Large intestine (tissue), 3 donors: ENCODE results near the gene SIPA1L3. TPM values are rescaled to one million over a fixed set of nuclear protein-coding genes. Genes with fewer than 3 reads are reported as not detected.
A peak's percentile ranks its signal among the peaks of the same experiment; 100 is the strongest.

ENCODE experiments used
- DNase-seq, 2 donors: peaks; one replicate each; pipeline versions ENCODE4 v3.0.0 to v3.0.0-alpha.2; 2013
- H3K27ac ChIP-seq: one replicate; pipeline ENCODE4 v1.5.1; 2013; ENCODE audit warnings: low read length
- H3K27me3 ChIP-seq: 2 replicates; pipeline ENCODE4 v1.6.1; 2013; ENCODE audit warnings: low read length; ENCODE audit not compliant: control insufficient read depth, insufficient read depth
- H3K36me3 ChIP-seq: 2 replicates; pipeline ENCODE4 v1.6.1; 2013; ENCODE audit warnings: low read length; ENCODE audit not compliant: control insufficient read depth, insufficient read depth
- H3K4me1 ChIP-seq: one replicate; pipeline ENCODE4 v1.6.1; 2013; ENCODE audit warnings: low read length; ENCODE audit not compliant: control insufficient read depth, insufficient read depth
- H3K4me3 ChIP-seq: one replicate; pipeline ENCODE4 v1.5.1; 2013; ENCODE audit warnings: low read length
- H3K9me3 ChIP-seq: one replicate; pipeline ENCODE4 v1.6.1; 2013; ENCODE audit warnings: mild to moderate bottlenecking, low read depth, low read length, moderate library complexity; ENCODE audit not compliant: control insufficient read depth
- WGBS: methylation state at CpG from one replicate; pipeline ENCODE4 v1.1.5; 2013; ENCODE audit warnings: low lambda C conversion rate; ENCODE audit not compliant: insufficient coverage; 5-methylcytosine and 5-hydroxymethylcytosine counted together
- polyA plus RNA-seq: library from polyadenylated mRNA; unstranded; fragments of 120-200 nt; gene quantifications from one replicate; pipeline ENCODE4 v1.2.1, GENCODE V29; 2013

Gene SIPA1L3
- polyA plus RNA-seq, 1 donor, result 70.0 TPM

- H3K36me3 ChIP-seq, result peaks cover 5% of the 10 kb centered on the region
- H3K27ac ChIP-seq, result peak overlapping the region; percentile 88
- no peaks in the 10 kb centered on the region for H3K27me3 ChIP-seq
- H3K4me1 ChIP-seq, result peaks cover 69% of the 10 kb centered on the region
- no peaks in the 10 kb centered on the region for H3K9me3 ChIP-seq
- H3K4me3 ChIP-seq, result no peak overlapping the region
- peak; percentile 79 to 90 for DNase-seq
- no CpG with 5 or more reads among the region's 12 CpGs for WGBS
These were observed 34.9 kb downstream of the SIPA1L3 start for GRCh38 chr19:37941782-37942515.

DNA sequence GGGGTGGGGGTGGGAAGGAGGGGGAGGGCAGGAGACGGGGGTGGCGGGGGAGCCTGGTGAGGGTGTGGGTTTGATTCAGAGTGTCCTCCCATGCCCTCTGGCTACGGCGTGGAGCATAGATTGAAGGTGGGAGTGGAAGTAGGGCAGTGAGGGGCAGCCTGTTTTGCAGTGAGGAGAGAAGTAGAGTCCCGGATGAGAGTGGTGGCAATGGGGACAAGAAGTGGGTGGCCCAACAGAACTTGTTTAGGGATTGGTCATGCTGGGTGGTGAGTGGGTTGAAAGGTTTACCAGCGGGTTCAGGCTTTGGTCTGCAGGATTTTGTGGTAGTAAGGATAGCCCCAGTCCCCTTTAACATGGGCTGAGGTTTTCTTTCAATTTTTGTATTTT is 35.5 kb downstream of the SIPA1L3 start:
- no peak overlapping the region for H3K4me3 ChIP-seq
- peaks cover 64% of the 10 kb centered on the region for H3K4me1 ChIP-seq
- WGBS, result 20% methylated on average over 1 of the region's 6 CpGs
- peak overlapping the region; percentile 88 for H3K27ac ChIP-seq
- H3K27me3 ChIP-seq, result no peaks in the 10 kb centered on the region
- no peaks in the 10 kb centered on the region for H3K9me3 ChIP-seq
- DNase-seq, result no peak
- peaks cover 5% of the 10 kb centered on the region for H3K36me3 ChIP-seq

GRCh38 chr19:37943480-37943879 is 36.5 kb downstream of the SIPA1L3 start:
- H3K4me3 ChIP-seq, result no peak overlapping the region
- no CpG with 5 or more reads among the region's 5 CpGs for WGBS
- peaks cover 5% of the 10 kb centered on the region for H3K36me3 ChIP-seq
- DNase-seq, result peak; percentile 96 to 99
- peak overlapping the region; percentile 88 for H3K27ac ChIP-seq
- peaks cover 62% of the 10 kb centered on the region for H3K4me1 ChIP-seq
- H3K9me3 ChIP-seq, result no peaks in the 10 kb centered on the region
- no peaks in the 10 kb centered on the region for H3K27me3 ChIP-seq

DNA sequence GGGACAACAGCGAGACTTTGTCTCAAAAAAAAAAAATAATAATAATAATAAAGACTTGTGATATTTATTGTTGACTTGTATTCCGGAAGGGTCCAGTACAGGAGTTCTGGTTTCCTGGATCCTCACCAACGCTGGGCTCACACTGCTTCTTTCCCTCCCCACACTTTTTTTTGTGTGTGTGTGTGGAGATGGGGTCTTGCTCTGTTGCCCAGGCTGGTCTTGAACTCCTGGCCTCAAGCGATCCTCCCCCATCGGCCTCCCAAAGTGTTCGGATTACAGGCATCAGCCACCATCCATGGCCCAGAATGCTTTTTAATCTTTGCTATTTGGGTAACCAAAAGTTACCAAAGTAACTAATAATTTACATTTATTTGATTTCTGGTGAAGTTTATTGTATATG is 39.1 kb downstream of the SIPA1L3 start:
- no peak for DNase-seq

DNA sequence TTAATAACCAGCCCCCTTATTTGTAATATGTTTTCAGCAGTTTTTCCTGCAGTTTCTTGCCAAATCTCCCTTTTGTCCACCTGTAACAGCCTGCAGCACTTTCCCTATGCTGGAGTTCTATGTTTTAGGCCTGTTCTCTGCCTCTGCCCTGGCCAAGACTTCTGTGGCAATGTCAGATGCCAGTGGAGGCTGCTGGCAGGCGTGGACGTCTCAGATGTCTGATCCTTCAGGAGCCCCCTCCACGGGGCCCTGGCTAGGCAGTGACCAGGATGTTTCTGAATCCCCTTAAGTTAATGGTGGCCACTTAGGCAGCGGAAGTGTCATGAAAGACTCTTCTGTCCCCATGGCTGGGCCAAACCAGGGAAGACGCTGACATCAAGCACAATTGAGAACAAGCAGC is 40.8 kb downstream of the SIPA1L3 start:
- WGBS, result no CpG with 5 or more reads among the region's 5 CpGs
- Histone ChIP-seq H3K4me1 (peaks cover 24% of the 10 kb centered on the region), H3K27ac (no peak overlapping the region)

More for the DNA sequence above, 39.1 kb downstream of the SIPA1L3 start:
- H3K4me1 ChIP-seq, result peaks cover 39% of the 10 kb centered on the region
- H3K36me3 ChIP-seq, result peaks cover 5% of the 10 kb centered on the region
- peak overlapping the region; percentile 88 for H3K27ac ChIP-seq
- no peaks in the 10 kb centered on the region for H3K9me3 ChIP-seq
- no peaks in the 10 kb centered on the region for H3K27me3 ChIP-seq
- WGBS, result no CpG with 5 or more reads among the region's 6 CpGs
- no peak overlapping the region for H3K4me3 ChIP-seq

GRCh38 chr19:37948362-37948761 is 41.4 kb downstream of the SIPA1L3 start:
- WGBS, result no CpG with 5 or more reads among the region's 6 CpGs
- no peak for DNase-seq
- peaks cover 23% of the 10 kb centered on the region for H3K4me1 ChIP-seq

More for the DNA sequence above, 40.8 kb downstream of the SIPA1L3 start:
- Histone ChIP-seq H3K27me3 (no peaks in the 10 kb centered on the region), H3K9me3 (no peaks in the 10 kb centered on the region), H3K36me3 (peaks cover 5% of the 10 kb centered on the region), H3K4me3 (no peak overlapping the region)
- no peak for DNase-seq

DNA sequence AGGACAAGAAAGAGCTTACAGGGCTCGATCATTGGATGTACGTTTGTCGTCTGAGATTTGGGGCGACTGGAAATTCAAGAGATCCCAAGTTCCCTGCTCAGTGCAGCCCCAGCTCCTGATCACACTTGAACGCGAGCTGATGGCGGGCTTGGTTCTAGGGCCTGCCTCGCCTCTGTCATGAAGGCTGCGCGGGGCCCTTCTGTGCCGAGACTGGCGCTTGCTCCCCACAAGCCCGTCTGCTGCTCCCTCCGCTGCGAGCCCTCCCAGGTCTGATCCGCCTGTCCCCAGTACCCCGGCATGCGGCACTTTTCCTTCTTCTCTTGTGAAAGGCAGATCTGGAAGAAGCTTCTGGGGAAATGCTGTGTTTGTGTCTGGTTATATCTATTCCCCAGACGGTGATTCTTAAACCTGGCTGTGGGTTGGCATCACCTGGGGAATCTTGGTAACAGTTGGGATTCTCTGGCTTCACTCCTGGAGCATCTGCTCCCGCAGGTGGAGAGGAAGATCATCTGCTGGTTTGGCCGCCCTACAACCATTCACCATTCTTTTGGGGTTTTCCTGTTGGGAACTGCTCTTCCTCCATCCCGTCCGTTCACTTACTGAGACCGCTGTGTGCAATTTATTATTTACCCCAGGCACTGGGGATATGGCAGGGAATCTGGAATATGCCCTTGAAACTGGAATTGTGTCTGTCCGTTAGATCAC is 43.6 kb downstream of the SIPA1L3 start:
- no peak for DNase-seq

More at GRCh38 chr19:37948362-37948761, 41.4 kb downstream of the SIPA1L3 start:
- Histone ChIP-seq H3K36me3 (peaks cover 5% of the 10 kb centered on the region), H3K27ac (no peak overlapping the region), H3K9me3 (no peaks in the 10 kb centered on the region), H3K27me3 (no peaks in the 10 kb centered on the region), H3K4me3 (no peak overlapping the region)

GRCh38 chr19:37951816-37952210 is 44.8 kb downstream of the SIPA1L3 start:
- no peaks in the 10 kb centered on the region for H3K9me3 ChIP-seq
- WGBS, result no CpG with 5 or more reads among the region's 4 CpGs
- H3K4me1 ChIP-seq, result peaks cover 18% of the 10 kb centered on the region
- H3K27me3 ChIP-seq, result no peaks in the 10 kb centered on the region
- DNase-seq, result peak in 1 of 2 donors; percentile 40
- H3K4me3 ChIP-seq, result no peak overlapping the region
- H3K36me3 ChIP-seq, result peaks cover 5% of the 10 kb centered on the region
- no peak overlapping the region for H3K27ac ChIP-seq

More for the DNA sequence above, 43.6 kb downstream of the SIPA1L3 start:
- H3K36me3 ChIP-seq, result peaks cover 5% of the 10 kb centered on the region
- H3K27me3 ChIP-seq, result no peaks in the 10 kb centered on the region
- H3K27ac ChIP-seq, result no peak overlapping the region
- H3K4me3 ChIP-seq, result no peak overlapping the region
- H3K9me3 ChIP-seq, result no peaks in the 10 kb centered on the region
- peaks cover 18% of the 10 kb centered on the region for H3K4me1 ChIP-seq
- no CpG with 5 or more reads among the region's 25 CpGs for WGBS

DNA sequence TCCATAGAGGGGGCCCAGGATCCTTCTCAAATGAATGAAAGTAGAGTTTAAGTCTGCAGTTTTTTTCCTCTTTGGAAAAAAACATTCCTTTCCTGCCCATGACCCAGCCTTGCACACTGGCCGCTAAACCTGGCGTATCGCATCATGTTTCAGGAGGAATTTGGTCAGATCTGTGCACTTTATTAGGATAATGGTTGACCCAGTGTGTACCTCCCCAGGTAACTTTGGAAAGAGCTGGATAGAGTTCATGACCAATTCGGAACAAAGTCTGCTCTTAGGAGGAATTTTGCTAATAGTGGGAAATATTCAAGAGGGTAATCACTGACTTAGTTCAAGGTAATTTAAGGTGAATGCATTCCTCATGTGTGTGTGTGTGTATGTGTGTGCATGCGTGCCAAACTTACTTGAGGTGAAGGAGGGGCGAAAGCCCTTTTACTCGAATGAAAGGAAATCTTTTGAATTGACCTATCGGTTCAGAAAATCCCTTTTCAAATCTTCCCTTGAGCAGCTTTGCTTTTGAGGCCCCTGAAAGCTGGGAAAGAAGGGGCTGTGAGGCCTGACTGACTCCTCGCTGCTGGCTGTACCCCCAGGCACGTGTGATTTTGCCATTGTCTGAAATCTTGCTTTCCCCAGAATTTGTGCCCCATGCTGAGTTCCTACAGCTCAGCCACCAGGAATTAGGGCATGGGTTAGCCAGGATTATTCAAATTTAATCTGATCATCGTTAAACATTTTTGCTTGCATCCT is 46.3 kb downstream of the SIPA1L3 start:
- H3K9me3 ChIP-seq, result no peaks in the 10 kb centered on the region
- peaks cover 5% of the 10 kb centered on the region for H3K36me3 ChIP-seq
- H3K4me3 ChIP-seq, result no peak overlapping the region
- peak in 1 of 2 donors; percentile 36 for DNase-seq
- H3K27ac ChIP-seq, result no peak overlapping the region
- no peaks in the 10 kb centered on the region for H3K27me3 ChIP-seq
- peaks cover 15% of the 10 kb centered on the region for H3K4me1 ChIP-seq
- WGBS, result 80% methylated on average over 1 of the region's 11 CpGs

GRCh38 chr19:37953918-37954303 is 46.9 kb downstream of the SIPA1L3 start:
- DNase-seq, result no peak
- Histone ChIP-seq H3K4me3 (no peak overlapping the region), H3K9me3 (no peaks in the 10 kb centered on the region), H3K36me3 (peaks cover 5% of the 10 kb centered on the region), H3K27ac (peak overlapping the region; percentile 77), H3K4me1 (peaks cover 15% of the 10 kb centered on the region), H3K27me3 (no peaks in the 10 kb centered on the region)
- WGBS, result no CpG with 5 or more reads among the region's 1 CpG
